ENCODE results near the gene EPM2A. TPM values are rescaled to one million over a fixed set of nuclear protein-coding genes. Genes with fewer than 3 reads are reported as not detected.

The EPM2A gene
- total RNA-seq, 1 experiment from 2014 or later = 6.4 TPM

GRCh38 chr6:145660676-145661075, 74.6 kb downstream of the EPM2A start:
- RAD21 ChIA-PET (ENCODE audit: low non-redundant PET in 1 of 2, low total read pairs in 2 of 2, uncharacterized antibody in 2 of 2, unreplicated experiment in 2 of 2) = no interaction called here
- POLR2A ChIA-PET = interaction anchor here (0.6 kb wide), 1 partner anchor 15 kb away, joined by 3 read pairs; no protein-coding TSS in a partner anchor
- Histone ChIP-seq H3K27ac (ENCODE audit: low read depth, low read length) (no peak overlapping the region), H3K9ac (ENCODE audit: low read length) (no peak overlapping the region), H3K4me2 (ENCODE audit: low read length) (no peak overlapping the region), H3K36me3 (ENCODE audit: control insufficient read depth in 1 of 2, insufficient read depth in 2 of 2, low read length in 2 of 2) (no peaks in the 10 kb centered on the region), H3K9me2 (ENCODE audit: insufficient read depth) (no peaks in the 10 kb centered on the region), H2AFZ (ENCODE audit: low read depth, low read length, poor library complexity, severe bottlenecking) (no peak overlapping the region), H4K20me1 (ENCODE audit: insufficient read depth) (no peaks in the 10 kb centered on the region), H3K4me3 (replicated peaks in 1 of 2; ENCODE audit: low read depth in 1 of 2, low read length in 2 of 2) (no peak overlapping the region), H3K9me3 (ENCODE audit: control insufficient read depth in 1 of 2, insufficient read depth in 1 of 2, low read depth in 1 of 2, low read length in 2 of 2) (no peaks in the 10 kb centered on the region; a peak in 1 of 4 replicates), H3K27me3 (ENCODE audit: insufficient read depth, low read length) (no peaks in the 10 kb centered on the region), H3K79me2 (ENCODE audit: insufficient read depth, low read length) (no peaks in the 10 kb centered on the region), H3K4me1 (ENCODE audit: control insufficient read depth in 1 of 2, insufficient read depth in 2 of 2, low read length in 2 of 2) (no peaks in the 10 kb centered on the region)
- no TSS peak for BruUV-seq (replicated peaks)
- CTCF ChIA-PET = no interaction called here
- no peak for TF ChIP-seq CEBPB (IDR thresholded peaks at IDR 0.05; ENCODE audit: low read depth)
- TF ChIP-seq CBX3 (IDR thresholded peaks at IDR 0.05; ENCODE audit: low read depth) = no peak
- no peak for TF ChIP-seq POLR2A (IDR thresholded peaks at IDR 0.05; ENCODE audit: borderline replicate concordance, extremely low read depth, insufficient read depth, insufficient read length)
- no peak for TF ChIP-seq ZFX (IDR thresholded peaks at IDR 0.05)
- no peak for TF ChIP-seq EZH2phosphoT487 (IDR thresholded peaks at IDR 0.05; ENCODE audit: borderline replicate concordance)
- TF ChIP-seq ELF1 (IDR thresholded peaks at IDR 0.05; ENCODE audit: borderline replicate concordance, low read depth) = no peak
- no peak for TF ChIP-seq YY1 (IDR thresholded peaks at IDR 0.05; ENCODE audit: extremely low read depth, insufficient replicate concordance, low read depth, low read length)
- TF ChIP-seq REST (IDR thresholded peaks at IDR 0.05; ENCODE audit: low read depth) = no peak
- TF ChIP-seq EGR1 (IDR thresholded peaks at IDR 0.05; ENCODE audit: low read depth) = no peak
- no peak for TF ChIP-seq SIN3A (IDR thresholded peaks at IDR 0.05; ENCODE audit: low read depth)
- DNase-seq (ENCODE audit: low read depth, low spot score) (no peak), ATAC-seq (no peak)
- intact Hi-C loops (cut with micrococcal nuclease) = no loop called here
